GM19452 (cell line): ENCODE results near the gene HTR3E.
"Not testable (repeated sequence)": the region's sequence is repeated elsewhere in the genome, so short reads cannot be mapped to it uniquely, and the experiment has no call there.

Experiments used
- ATAC-seq: cut with Tn5 transposase; IDR thresholded peaks from one replicate; pipeline ENCODE4 v1.9.1; 2021; ENCODE audit not compliant: unreplicated experiment

Gene HTR3E, protein sequence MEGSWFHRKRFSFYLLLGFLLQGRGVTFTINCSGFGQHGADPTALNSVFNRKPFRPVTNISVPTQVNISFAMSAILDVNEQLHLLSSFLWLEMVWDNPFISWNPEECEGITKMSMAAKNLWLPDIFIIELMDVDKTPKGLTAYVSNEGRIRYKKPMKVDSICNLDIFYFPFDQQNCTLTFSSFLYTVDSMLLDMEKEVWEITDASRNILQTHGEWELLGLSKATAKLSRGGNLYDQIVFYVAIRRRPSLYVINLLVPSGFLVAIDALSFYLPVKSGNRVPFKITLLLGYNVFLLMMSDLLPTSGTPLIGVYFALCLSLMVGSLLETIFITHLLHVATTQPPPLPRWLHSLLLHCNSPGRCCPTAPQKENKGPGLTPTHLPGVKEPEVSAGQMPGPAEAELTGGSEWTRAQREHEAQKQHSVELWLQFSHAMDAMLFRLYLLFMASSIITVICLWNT

DNA sequence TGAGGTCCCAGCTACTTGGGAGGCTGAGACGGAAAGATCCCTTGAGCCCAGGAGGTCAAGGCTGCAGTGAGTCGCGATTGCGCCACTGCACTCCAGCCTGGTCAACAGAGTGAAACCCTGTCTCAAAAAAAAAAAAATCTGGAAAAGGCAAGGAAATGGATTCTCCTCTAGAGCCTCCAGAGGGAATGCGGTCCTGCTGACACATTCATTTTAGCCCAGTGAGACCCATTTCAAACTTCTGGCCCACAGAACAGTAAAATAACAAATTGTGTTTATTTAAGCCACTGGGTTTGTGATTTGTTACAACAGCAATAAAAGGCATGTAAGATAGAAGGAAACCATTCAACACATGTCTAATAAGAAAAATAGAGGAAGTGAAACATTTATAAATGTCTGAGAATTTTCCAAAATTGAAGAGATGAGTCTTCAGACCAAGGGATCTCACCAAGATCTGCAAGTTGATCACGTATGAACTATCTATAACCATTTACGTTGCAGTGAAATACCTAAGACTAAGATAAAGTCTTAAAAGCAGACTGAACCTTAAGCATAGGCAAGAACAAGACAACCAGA, at the start of gene HTR3E:
Gene HTR3E, plus strand, starts transcription at position 254 of the 573 bp plus-strand sequence. CDS start 466 bp downstream, outside the sequence.
- no peak for ATAC-seq

DNA sequence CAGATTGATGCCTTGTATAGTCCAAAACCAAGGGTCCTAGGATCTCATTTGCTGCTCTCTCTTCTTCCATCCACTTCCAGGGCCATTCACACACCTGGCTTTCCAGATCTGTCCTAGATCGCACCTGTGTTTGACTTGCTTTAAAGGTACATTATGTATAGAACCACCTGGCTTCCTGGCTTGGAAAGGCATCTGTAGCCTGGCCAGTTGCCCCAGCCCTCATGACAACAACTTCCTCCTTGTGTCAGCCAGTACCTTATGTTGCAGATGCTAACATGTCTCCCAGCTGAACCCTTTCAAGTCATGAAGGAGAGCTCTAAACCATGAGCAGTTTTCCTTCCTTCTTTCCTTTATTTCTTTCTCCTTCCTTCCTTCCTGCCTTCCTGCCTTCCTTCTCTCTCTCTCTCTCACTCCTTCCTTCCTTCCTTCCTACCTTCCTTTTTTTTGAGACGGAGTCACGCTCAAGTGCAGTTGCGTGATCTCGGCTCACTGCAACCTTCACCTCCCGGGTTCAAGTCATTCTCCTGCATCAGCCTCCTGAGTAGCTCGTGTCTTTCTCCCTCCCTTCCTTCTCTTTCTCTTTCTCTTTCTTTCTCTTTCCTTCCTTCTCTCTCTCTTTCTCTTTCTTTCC, 46.5 kb upstream of the HTR3E start:
- no peak for ATAC-seq

DNA sequence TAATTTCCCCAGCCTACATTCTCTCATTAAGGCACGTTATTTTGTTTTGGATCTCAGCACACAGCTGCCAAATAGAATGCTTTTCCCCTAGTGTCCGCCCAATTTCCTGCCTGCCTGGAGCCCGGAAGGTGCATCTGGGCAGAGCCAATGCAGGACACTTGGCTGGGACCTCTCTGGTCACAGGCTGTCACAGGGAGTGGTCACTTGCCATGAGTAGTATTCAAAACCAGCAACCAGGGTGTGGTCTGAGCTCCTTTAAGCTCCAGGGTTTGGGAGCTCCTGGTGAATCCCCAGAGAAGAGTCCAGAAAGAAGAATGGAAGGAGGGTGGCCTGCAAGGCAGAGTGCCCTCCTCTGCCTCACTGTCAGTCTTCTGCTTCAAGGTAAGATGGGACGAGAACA, 44.1 kb upstream of the HTR3E start, which contains the start of gene HTR3C:
Gene HTR3C, plus strand, starts transcription at position 281 of the 400 bp plus-strand sequence. Its CDS starts 34 bp downstream, at position 315.
- no peak for ATAC-seq

DNA sequence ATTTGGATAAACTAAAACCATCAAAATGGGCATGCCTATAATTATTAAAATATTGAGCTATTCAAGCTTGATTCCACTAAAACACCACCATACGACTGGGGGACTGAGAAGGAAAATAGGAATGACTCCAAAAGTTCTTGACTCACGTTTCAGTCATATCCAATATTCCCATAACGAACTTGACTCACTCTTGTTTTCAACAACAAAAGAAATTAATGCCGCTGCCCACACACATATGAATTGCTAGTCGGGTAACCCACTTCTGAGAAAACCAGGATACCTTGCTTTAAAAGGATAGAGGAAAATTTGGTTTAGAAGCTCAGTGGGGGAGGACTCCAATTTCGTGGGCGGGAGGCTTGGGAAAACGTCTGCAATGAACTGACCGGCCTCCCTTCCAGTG, 38.8 kb upstream of the HTR3E start:
- no peak for ATAC-seq

DNA sequence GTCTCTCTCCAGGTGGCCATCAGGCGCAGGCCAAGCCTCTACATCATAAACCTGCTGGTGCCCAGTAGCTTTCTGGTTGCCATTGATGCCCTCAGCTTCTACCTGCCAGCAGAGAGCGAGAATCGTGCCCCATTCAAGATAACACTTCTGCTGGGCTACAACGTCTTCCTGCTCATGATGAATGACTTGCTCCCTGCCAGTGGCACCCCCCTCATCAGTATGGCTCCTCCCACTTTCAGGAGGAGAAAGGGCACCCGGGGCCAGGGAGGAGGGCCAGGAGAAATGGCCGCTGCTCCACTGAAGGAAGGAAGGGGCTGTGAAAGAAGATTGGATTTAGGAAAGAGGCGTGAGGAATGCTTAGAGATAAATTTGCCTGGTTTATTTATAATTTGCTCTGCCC, 37.4 kb upstream of the HTR3E start:
- ATAC-seq, result no peak

DNA sequence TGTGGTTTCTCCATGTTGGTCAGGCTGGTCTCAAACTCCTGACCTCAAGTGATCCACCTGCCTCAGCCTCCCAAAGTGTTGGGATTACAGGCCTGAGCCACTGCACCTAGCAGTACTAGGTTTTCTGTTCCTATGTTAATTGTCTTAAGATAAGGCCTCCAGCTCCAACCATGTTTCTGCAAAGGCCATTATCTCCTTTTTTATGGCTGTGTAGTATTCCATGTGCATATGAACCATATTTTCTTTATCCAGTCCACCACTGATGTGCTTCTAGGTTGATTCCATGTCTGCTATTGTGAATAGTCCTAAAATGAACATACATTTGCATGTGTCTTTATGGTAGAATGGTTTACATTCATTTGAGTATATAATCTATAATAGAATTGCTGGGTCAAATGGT, 34.2 kb upstream of the HTR3E start:
- ATAC-seq, result no peak

DNA sequence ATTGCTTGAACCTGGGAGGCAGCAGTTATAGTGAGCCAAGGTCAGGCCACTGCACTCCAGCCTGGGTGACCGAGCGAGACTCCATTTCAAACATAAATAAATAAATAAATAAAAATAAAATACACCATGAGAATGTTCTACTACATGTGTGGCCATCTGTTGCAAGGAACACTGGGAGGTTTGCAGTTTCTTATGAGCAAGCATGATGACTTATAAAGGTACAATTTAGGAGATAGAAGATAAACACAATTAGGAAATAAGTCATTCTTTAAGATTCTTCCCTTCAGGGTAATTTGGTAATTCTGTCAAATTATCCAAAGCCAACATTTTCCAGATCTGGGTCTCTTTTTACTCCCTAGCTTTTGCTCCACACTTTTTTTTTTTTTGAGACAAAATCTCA, 30.7 kb upstream of the HTR3E start:
- no peak for ATAC-seq

DNA sequence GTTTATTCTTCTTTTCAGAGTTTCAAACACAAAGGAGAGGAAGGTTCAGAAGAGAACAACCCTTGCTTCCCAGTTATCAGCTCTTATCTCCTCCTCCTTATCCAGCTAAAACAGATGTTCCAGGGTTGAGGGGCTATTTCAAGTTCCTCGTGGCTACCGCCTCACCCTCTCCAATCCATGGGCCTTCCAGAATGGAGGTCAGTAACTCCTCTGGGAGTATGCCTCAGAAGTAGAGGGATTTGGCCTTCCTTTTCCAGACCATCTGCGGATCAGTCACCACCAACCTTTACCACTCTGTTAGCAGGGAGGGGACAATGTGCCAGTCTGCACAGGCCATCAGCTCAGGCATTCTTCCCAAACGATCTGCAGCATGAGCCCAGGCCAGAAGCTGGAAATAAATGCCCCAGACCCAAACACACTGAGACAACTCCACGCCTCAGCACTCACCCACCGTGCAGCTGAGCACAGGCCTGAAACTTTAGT, 29.2 kb upstream of the HTR3E start:
- ATAC-seq, result no peak

DNA sequence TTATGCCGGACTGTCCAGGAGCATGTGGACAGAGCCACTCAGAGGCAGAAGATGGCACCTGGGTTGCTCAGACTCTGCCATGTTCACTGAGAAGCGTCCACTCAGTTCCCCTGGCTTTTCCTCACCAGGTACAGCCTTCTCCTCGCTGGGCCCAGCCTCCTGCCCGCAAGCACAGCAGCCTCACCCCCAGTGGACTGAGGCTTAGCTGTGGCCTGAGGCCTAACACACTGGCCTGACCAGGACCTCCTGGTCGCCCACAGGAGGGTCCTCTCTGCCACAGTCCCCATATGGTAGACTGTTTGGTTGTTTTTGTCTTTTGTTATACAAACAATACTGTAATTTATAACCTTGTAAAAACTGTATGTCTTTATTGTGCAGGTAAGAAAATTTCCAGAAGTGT, 28.5 kb upstream of the HTR3E start:
- ATAC-seq, result no peak

DNA sequence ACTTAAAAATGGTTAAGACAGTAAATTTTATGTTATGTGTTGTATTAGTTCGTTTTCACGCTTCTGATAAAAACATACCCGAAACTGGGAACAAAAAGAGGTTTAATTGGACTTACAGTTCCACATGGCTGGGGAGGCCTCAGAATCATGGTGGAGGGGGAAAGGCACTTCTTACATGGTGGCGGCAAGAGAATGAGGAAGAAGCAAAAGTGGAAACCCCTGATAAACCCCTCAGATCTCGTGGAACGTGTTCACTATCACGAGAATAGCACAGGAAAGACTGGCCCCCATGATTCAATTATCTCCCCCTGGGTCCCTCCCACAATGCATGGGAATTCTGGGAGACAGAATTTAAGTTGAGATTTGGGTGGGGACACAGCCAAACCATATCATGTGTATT, 25.7 kb upstream of the HTR3E start:
- ATAC-seq, result not testable (repeated sequence)

DNA sequence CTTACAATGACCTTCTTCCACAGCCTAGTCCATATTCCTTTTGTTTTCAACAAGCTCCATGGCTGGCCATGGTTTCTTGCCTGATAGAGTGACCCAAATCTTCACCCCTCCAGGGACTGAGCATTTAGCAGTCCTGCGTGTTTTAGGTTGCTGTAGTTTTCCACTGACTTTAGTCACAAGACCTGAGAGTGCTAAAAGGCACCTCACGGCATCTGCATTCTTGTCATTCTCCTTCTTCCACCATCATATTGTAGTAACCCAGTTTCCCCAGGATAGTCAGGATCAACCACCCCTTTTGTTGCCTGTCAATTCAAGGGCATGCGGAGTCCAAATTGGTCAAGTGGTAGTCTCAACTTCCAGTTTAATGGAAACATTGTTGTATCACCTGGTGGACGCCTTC, 23.2 kb upstream of the HTR3E start:
- ATAC-seq, result no peak

DNA sequence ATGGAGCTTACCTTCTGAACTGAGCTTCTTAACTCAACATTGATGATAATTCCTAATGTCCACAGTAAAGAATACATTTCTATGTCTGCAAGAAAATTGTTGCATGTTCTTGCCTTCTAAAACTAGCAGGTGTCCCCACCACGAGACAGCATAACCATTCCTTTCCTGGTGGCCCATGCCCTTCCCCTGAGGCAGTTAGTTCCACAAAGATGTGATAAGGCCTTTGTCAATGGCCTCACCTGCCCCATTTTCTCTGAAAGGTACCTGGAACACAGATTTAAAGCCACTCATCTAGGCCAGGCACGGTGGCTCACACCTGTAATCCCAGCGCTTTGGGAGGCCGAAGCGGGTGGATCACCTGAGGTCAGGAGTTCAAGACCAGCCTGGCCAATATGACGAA, 21.0 kb upstream of the HTR3E start:
- ATAC-seq, result no peak

DNA sequence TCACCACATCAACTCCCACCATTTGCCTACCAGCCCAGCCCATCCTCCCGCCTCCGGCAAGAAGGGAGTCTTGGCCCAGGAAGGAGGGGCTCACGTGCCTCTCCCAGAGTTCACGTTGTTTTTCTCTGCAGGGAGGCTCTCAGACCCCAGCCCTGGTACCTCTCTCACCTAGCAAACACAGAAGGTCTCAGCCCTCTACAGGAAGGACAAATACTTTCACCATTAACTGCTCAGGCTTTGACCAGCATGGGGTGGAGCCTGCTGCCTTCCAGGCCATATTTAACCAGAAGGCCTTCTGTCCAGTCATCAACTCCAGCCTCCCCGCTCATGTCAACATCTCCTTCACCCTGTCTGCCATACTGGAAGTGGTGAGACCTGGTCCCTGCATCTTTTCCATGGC, 19.0 kb upstream of the HTR3E start:
- ATAC-seq, result no peak

DNA sequence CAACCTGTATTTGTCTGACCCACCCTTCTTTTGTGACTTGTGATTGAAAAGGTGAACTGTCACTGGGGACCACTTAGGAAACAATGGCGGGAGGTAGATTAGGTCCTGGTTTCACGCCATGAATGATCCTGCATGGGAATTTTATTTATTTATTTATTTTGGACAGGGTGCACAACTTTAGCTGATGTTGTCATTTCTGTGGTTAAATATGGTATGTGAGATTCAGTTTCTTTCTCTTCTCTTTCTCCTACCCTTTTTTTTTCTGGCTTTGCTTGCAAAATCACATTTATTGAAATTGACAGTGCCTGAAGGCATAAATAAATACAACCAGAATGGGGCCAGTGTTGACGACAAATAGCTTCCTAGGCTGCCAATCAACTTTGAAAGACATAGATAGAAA, 18.0 kb upstream of the HTR3E start:
- no peak for ATAC-seq

DNA sequence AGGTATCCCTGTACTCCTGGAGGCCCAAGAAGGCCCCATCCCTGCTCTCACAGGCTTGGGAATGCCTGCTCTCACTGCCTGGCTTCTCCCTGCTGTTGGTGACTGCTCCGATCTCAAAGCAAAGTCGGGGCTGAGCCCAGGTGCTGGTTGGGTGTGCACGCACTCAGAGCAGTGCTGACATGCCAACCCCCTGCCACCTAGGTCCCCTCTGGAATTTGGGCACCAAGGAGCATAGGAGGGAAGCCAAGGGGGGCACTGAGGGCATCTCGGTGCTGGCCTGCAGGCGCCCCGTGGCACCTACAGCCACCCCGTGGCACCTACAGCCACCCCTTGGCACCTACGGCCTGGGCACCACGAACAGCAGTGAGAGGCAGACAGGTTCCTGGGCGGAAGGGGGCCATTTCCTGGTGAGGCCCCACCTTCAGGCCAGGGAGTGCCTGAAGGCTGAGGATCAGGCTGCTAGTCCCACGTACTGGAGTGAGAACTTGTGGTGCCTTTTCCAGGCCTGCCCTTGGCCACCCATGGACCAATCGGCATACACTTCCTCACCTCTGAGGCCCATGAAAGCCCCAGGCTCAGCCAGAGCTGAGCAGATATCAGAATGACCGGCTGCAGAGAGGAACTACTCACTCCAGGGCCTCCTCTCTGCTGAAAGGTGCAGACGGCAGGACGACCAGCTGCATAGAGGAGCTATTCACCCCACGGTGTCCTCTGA, 15.6 kb upstream of the HTR3E start:
- no peak for ATAC-seq

DNA sequence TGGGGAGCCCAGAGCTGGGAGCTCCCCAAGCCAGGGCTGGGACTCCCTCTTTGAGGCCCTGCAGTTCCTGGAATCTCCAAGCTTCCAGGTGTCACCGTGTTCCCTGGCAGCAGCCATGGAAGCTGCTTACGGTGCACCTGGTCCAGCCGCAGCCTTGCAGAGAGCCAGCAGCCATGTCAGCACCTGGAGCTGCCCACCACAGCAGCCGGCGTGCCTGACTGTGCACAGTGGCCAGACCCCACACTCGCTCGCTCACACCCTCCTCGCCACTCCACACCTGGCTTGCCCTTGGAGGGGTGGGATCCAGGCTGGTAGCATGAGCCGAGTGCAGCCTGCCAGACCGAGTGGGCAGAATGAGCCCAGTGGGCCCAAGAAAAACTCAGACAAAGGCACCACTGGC, 14.8 kb upstream of the HTR3E start:
- no peak for ATAC-seq

DNA sequence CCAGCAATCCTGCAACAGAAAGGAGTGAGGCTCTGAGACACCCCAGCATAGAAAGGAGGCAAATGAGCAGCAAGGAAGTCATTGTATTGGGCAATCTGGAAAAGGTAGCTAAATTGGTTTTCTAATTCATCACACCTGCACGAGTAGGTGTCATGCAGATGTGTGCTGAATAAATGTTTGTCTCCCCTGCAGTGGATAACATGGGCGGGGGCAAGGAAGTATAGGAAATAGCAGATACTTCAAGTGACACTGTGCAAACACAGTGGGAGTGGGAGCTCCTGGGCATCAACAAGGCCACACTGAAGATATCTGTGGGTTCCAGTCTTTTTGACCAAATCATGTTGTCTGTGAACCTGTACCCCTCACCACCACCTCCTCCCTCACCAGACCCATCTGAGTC, 14.4 kb upstream of the HTR3E start:
- no peak for ATAC-seq

DNA sequence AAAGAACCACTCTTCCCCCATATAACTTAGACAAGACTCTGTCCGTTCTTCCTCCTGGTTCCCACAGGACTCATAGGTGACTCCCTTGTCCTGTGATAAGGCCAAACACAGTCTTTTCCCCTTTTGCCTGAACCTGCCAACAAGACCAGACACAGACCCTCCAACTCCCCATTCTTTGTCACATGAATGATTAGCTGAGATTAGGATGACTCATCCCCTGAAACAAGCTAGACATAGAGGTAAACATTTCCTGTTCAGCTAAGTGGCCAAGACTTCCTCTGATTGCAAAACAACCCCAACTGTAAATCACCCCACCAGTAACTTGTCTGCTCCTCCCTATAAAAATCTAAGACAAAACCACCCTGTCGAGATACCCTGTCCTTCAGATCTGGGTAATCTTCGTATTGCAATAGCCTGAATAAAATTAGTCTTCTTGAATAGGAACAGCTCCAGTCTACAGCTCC, 11.4 kb upstream of the HTR3E start:
- no peak for ATAC-seq

DNA sequence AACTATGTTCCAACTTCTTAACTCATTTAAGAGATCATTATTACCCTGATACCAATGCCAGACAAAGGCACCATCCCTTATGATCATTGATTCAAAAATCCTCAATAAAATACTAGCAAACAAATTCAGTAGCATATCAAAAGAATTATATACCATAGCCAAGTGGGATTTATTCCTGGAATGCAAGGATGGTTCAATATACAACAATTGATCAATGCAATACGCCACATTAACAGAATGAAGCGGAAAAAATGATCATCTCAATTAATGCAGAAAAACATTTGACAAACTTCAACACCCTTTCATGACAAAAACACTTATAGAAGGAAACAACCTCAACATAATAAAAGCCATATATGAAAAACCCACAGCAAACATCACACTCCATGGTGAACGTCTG, 4.7 kb upstream of the HTR3E start:
- ATAC-seq, result no peak

DNA sequence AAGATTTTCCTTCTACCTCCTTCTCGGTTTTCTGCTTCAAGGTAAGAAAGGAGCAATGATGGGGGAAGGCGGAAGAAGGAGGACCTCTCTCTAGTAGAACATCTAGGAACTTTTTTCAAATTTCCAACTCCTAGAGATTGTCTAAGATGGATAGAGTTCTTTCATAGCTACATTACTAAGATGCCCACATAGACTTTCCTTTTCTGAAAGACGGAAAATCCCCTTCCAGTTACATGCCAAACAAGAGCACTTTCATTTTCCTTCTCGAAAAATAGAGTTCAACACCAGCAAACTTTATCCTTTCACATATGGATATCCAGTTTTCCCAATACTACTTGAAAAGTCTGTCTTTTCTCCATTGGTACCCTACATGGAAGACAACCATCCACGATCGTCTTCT, 692 bp downstream of the HTR3E start:
- ATAC-seq, result no peak
